C4-2B (cell line): ENCODE measurements around the gene POLR2B.

Experiments used
- CTCF ChIP-seq: fragments of 450-650 bp; conservative IDR thresholded peaks from 2 replicates; pipeline ENCODE4 v1.5.1; 2017; ENCODE audit warnings: mild to moderate bottlenecking
- ZFX ChIP-seq: fragments of 450-650 bp; IDR thresholded peaks from 2 replicates; pipeline ENCODE4 v1.6.1; 2017

GRCh38 chr4:57064811-57065711 is 86.4 kb downstream of the POLR2B start:
- TF ChIP-seq CTCF (no peak), ZFX (no peak)
